ENCODE results near the gene SLC15A3.
A peak's percentile ranks its signal among the peaks of the same experiment; 100 is the strongest.
"Not testable (repeated sequence)": the region's sequence is repeated elsewhere in the genome, so short reads cannot be mapped to it uniquely, and the experiment has no call there.

Gene SLC15A3

DNA sequence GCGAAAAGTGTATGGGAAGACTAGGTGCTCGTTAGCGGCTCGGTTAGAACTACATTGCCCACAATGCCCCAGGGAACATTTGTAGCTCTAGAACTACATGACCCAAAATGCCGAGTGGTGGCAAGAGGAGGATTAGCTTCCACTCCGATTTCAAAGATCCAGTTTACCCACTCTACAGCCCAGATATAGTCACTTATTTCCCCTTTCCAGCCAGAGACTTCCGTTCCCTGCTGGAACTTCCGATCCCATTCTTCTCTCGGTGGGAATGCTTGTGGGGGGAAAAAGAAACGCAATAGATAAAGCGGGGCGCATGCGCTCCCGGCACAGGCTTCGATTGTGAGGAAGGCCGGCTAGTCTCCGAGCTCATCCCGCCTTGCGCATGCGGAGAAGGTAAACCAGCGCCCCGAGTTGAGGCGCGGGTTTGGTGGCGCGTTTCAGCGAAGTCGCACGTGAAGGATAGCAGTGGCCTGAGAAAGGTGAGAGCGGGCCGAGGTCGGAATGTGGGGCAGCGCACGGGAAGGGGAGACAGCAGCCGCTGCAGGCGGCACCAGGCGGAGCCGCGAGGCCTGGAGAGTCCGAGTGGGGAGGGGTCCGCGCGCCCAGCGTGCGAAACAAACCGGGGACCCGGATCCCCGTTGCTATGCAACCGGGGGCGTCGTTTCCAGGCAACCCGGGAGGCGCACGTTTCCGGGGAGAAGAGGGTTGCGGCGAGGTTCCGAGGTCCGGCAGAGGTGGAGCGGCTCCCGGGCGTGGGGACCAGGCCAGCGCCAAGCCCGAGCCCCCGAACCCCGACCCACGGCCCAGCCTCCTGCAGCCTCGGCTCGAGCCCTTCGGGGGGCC lies 38.0 kb downstream of the SLC15A3 start, which contains the start of gene TMEM109:
Gene TMEM109 (plus strand): TSS at position 366 of the 840 bp plus-strand sequence. CDS start 5,536 bp downstream, outside the sequence.
- DNase-seq (ENCODE audit: low spot score) = peak; percentile 95

DNA sequence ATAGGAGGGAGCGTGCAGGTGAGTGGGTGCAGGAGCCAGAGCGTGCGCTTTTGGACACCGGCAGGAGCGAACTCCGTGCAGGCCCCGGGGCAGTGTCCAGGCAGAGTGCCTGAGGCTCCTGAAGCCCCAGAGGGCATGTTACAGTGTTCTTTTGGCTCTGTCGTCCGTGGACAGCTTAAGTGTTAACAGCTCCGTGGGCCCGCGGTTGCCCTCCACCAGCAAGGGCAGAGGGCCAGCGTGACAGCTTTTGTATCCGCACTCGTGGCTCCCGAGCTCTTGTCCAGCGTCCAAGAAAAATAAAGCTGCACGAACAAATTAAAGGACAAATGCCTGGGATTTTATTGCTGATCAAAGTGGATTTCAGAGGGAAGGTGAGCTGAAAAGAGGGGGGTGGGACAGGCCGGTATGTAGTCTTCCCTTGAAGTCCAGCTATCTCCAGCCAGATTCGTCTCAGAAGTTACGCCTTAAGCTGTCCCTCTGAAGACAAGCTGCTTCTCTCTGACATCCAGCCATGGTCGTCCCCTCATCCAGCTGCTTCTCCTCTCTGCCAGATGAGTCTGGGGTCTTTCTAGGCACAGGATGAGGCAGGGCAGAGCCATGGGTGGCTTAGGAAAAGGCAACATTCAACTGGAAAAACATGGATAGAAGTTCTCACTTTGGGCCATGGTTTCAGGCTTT lies 39.0 kb downstream of the SLC15A3 start:
- DNase-seq (ENCODE audit: low spot score) = no peak

DNA sequence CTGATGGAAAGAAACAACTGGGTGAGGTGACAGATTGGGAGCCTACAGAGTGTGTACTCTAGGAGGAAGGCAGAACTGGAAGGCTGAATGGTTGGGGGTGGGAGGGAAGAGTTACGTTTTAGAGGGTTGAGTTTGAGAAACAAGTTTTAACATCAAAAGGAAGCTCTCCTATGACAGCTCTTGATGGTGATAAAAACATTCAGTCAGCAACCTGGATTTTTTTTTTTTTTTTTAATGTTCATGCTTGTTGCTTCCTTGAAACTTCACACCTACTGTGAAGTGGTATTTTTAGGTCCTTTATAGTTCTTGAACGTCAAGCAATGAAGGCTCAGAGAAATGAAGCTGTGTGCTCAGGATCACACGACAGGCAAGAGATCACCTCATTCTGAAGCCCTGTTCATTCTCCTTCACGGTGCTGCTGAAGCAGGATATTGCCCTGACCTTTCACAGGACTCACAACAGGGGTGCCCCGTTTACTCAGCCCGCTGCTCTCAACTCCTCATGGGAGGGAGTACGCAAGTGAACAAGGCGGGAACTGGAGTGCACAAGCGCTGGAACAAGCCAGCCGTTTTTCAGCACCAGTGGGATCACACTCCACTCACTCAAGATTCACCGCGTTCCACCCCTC lies 39.6 kb downstream of the SLC15A3 start:
- DNase-seq (ENCODE audit: low spot score) = no peak

DNA sequence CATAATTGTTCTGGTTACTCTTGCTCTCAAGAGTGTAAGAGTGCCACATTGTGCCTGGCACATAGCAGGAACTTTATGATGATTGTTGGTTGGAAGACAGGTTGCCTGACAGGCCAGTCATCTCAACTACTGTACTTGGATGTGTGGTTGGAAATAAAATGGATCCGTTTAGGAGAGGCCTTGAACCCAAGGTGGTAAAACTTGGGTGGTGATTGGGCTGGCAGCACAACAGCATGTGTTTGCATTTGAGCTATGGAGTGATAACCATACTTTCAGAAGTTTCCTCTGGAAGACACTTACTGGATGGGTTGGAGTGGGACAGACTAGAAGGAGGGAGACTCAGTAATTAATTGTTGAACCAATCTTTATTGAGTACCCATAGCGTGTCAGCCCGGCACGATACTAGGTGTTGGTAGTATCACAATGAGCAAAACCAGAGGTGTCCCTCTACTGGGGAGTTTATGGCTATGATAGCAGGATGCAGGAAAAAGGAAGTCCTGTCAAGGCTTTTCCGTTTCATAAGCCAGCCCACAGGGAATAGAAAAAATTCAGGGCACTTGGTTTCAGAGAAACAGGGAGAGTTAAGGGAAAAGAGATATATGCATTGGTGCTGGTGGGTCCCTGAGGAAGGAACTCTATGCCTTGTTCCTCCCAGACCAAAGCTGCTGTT lies 41.1 kb downstream of the SLC15A3 start:
- DNase-seq (ENCODE audit: low spot score) = no peak

DNA sequence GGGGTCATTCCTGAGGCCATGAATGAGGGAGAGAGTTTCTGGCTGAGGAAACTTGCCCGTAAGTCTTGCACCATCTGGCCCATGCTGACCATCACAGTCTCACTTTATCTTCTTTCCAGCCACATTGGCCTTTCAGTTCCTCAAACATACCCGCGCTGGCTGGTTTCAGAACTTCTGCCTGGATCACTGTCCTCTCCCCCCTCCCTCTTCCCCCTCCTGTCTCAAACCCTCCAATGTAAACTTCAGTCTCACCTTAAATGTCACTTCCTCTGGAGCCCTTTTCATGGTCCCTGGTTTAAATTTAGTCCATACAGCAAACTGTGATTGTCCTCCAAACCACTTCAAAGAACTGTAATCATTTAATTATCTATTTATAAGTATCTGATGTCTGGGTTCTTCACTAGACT lies 41.7 kb downstream of the SLC15A3 start:
- peak; percentile 75 for DNase-seq (ENCODE audit: low spot score)

DNA sequence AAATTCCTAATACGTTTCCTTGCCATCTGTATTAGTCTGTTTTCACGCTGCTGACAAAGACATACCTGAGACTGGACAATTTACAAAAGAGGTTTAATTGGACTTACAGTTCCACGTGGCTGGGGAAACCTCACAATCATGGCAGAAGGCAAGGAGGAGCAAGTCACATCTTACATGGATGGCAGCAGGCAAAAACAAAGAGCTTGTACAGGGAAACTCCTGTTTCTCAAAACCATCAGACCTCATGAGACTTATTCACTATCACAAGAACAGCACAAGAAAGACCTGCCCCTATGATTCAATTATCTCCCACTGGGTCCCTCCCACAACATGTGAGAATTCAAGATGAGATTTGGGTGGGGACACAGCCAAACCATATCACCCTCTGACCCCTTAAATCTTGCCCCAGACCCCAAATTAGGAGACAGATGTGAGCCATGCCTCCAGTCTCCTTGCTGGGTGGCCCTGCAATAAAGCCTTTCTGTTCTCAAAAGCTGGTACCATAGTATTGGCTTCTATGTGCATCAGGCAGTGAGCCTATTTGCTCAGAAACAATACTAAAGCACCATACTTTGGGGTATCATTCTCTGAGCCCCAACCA lies 42.2 kb downstream of the SLC15A3 start:
- DNase-seq (ENCODE audit: low spot score) = not testable (repeated sequence)

DNA sequence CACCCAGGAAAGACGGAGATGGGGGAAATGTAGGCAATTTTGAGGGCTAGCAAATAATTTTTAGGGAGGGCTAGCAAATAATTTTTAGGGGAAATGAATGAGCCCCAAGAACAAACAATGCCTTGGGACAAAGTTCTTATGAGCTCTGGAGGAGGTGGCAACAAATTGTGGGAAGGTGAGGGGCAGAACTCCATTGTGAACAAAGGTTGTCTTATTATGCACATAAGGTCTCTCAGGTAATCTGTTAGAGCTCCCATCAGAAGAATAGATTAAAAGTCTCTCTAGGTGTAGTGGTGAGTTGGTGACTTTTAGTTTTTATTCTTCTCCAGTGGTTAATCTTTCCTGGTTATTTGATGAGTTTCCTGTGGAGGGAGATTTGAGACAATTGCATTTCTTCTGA lies 43.2 kb downstream of the SLC15A3 start:
- DNase-seq (ENCODE audit: low spot score) = no peak

DNA sequence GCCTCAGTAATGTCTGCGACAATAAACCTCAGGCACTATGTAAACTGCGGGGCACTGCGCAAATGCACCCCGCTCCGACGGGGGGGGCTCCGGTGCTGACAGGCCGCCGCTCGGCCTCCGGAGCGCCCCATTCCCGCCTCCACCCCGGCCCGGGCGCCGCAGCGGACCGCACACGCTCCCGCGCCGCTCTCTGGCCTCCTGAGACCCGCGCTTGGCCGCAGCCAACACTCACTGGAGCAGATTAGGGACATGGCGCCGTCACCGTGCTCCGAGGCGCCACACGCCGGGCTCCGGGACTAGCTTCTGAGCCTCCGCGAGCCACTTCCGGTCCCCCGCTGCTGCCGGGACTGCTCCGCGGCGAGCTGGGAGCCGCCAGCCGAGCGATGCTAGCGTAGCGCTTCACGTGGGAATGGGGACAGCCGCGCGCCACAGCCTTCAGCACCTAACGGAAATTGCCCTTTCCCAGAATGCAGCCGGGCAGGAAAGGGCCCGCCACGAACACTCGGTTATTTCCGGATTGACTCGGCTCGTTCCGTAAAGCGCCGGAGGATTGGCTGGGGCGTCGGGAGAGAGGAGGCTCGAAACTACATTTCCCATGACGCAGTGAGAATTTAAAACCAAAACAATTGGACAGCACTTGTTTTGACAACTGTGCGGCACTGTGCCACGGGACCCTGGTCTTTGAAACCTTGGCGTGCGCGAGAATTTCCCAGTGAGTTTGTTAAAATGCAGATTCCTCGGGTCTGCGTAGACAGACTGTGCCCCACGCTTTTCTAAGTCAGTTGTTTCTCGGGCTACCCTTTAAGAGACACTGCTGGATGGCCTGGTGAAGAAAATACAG lies 45.6 kb downstream of the SLC15A3 start, which contains the start of gene PRPF19:
Gene PRPF19 (minus strand): TSS at position 454 of the 841 bp plus-strand sequence. CDS start 203 bp downstream, at position 251.
- DNase-seq (ENCODE audit: low spot score) = peak; percentile 97

DNA sequence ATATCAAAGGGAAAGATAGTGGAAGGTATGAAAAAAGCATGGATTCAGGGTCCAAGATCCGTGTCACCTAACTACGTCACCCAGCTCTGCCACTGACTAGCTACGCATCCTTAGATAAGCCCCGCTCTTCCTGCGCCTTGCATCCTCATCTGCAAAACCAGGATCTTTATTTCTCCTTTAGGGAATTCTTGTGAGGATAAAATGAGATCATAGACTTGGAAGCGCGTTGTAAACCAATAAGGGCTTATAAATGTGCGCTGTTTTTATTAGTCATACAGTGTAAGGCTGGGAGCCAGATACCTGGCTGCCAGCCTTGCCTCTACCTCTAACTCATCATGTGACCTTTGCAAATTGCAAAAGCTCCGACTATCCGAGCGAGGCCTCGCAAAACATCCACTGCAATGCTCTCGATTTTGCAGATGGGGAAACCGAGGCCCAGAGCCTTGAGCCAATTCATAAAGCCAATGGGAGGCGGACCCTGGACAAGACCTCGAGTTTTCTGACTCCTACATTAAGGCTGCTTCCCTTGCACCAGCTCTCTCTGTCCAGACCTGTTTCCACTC lies 46.3 kb downstream of the SLC15A3 start:
- no peak for DNase-seq (ENCODE audit: low spot score)

DNA sequence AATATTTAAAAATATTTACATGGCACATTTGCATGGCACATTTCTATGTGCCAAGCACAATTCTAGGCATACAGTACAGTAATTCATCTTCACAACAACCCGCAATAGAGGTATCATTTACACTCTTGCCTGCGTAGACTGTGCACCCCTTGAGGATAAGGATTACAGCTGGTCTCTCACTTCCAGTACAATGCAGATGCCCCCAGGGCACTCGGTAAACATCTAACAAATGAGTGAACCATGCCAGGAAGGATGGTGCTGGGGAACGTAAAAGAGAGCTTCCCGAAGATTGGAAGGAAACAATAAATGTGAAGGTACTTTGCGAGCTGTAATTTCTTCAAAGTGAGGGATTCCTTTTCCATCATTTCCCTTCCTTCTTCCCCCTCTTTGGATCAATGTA lies 46.9 kb downstream of the SLC15A3 start:
- no peak for DNase-seq (ENCODE audit: low spot score)

DNA sequence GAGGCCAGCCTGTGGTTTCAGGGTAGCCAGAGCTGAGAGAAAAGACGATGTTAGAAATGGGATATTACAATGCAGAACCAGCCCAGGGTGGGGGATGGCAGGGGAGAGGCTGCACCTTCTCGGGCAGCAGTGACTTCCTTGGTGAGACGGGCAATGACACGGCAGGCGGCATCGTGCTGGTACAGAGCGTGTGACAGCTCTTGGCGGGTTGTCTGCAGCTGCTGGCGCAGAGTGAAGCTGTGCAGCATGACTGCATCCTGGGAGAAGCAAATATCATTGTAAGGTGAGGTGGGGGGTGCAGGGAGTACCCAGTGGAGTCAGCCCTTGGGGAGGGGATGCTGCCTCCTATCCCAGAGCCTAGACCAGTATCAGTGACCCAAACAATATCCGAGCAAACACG lies 49.4 kb downstream of the SLC15A3 start:
- no peak for DNase-seq (ENCODE audit: low spot score)

DNA sequence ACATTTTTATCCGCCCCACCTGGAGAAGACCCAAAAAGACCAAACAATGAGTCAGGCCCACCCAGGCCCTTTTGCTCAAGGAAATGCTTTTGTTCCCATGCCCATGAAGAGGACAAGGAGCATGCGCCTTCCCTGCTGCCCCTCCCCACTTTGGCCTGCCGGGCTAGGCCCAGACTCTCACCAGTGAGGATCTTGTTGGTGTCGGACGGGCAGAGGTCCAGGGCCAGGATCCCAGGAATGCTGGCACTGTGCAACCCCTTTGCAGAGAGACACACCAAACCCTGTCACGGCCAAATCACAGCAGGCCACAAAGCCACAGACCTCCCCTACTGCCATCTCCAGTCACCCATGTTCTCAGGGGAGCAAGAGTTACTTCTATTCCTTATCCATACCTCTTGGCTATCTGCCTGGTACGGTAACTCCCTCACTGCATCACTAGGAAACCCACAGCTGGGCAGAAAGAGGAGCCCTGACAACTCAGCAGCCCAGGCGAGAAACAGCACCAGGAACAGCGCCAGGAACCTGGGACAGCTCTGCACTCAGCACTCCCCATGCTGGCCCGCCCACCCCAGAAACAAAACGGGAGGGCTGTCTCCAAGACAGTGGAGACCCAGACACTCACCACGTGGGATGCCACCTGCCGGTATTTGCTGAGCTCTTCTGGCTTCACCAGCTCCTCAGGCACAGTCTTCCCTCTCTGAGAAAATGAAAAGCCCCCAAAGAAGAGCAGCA lies 51.1 kb downstream of the SLC15A3 start:
- no peak for DNase-seq (ENCODE audit: low spot score)

DNA sequence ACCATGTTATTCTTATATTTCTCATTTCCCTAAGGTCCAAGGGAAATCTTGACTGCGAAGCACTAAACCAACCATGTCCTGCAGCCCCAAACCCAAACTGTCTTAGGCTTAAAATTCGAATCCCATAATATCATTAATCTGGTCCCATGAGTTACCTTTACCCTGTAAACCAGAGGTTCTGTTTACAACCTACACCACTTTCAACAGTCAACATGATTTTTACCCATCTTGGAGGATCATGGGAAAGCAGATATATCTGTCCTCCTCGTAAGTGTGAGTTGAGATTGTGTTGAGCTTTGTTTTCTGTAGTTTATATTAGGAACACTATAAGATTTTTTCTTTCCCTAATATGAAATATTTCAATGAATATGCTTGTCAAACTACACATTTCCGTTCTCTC lies 52.0 kb downstream of the SLC15A3 start:
- no peak for DNase-seq (ENCODE audit: low spot score)

DNA sequence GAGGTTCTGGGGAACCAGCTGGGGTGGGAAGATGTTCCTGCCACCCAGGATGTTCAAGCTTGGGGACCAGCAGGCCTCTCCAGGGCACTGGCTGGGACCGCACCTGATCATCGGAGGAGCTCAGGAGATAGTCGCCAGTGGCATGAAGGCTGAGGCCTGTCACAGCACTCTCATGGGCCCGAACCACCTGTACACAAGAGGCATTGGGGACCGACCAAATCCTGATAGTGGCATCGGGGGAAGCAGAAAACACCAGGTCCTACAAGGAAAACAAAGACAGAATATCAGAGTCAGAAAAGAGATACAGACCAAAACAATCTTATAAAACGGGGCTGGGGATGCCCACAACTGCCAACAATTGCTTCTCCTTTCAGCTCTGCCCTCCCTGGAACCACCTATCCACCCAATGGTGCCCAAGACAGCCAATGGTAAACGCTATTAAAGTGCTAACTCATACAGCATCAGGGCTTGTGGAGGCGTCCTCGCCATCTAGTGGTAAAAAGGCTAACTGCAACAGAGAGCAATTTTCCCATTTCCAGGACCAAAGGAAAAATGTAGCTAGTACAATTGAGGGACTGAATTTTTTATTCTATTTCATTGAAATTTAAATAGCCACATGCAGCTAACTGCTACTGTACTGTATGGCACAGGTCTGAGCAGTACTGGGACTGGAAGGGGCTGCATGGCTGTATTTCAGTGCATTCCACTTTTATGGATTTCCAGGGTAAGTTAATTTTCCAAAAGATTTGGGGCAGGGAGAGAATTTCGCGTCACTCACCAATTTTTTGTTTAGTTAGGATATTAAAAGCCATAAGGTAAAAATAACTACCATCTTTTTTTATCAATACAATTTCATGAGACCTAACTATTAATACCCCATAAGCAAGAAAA lies 52.7 kb downstream of the SLC15A3 start:
- DNase-seq (ENCODE audit: low spot score) = peak; percentile 77

DNA sequence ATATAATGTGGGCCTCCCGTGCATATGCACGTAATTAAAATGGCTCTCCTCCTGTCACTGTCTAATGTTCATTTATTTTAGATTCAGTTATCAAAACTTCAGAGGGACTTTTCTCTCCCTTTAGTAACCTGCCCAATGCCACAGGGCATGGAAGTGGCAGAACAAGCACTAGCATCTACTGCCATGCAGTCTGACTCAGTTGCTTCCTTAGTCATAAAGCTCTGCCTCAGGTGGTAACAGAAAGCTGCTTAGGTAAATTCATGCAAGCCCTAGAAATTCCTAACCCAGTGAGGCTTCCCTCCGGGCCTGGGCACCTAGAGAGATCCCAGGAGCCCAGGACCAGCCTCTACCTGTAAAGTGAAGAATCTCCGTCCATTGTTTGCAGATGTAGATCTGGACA lies 54.5 kb downstream of the SLC15A3 start:
- no peak for DNase-seq (ENCODE audit: low spot score)

DNA sequence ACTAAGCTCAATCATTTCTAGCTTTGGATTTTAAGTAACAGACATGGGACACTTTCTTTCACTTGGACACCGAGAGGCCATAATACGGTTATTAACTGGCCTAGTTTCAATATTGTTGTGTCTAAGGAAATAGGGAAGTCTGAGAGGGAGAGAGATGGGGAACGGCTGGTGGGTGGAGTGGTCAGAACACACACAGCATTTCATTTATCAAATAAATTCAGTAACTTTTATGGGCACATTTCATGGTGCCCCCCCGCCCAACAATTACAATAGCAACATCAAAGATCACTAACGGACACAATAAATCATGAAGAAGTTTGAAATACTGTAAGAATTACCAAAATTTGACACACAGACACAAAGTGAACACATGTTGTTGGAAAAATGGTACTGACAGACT lies 56.3 kb downstream of the SLC15A3 start:
- DNase-seq (ENCODE audit: low spot score) = no peak

DNA sequence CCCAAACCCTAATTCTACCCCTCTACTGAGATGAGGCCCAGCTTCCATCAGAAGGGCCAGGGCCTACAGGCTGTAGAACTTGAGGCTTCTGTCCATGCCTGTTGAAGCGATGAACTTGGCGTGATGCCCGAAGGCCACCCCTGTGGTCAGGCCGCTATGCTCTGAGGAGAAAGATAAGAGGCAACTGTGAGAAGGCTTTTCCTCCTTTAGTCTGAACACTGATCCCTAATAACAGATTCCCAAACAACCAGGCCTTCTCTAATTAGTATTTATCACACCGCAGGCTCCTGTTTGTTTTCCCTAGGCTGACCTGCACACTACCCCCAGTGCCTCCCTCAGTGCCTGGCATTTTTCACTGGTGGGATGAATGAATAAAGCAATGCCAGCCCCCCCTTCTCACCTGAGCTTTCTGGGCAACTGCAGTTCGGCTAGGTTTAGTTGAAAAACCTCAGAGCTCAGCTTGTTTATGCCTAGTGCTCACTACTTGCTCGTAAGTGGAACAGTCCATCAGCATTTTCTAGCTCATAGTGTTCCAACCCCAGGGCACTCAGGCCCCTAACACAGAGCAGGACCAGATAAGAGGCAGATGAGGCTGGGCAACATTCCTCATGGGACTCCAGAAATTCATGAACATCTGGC lies 60.8 kb downstream of the SLC15A3 start:
- DNase-seq (ENCODE audit: low spot score) = no peak

DNA sequence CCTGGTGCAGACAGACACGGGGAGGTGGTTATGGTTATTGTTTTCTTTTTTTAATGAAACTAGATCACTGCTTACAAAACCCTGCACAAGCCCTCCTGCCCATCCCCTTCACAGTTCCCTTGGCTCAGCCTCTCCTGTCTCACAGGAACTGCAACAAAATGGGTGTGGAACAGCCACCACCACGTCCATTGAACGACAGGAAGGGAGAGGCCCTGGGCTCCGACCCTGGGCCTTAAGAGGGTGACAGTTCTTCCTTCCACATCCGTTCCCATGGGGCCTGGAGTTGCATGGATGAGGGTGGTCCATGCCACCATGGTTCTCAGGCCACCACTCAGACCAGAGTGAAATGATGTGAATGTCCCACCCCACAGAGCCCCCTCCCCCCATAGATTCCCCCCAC lies 61.3 kb downstream of the SLC15A3 start:
- DNase-seq (ENCODE audit: low spot score) = no peak
